Fibroblast of villous mesenchyme (primary cell): Measurements from ENCODE around the gene FNDC11. TPM values are rescaled to one million over a fixed set of nuclear protein-coding genes. Genes with fewer than 3 reads are reported as not detected.
A peak's percentile ranks its signal among the peaks of the same experiment; 100 is the strongest.

Experiments
- DNase-seq: peaks from one replicate; pipeline ENCODE4 v3.0.0-alpha.2; 2010; ENCODE audit warnings: low read depth
- H3K4me3 ChIP-seq: 2 replicates; pipeline ENCODE4 v1.5.1; 2011; ENCODE audit warnings: low read depth, mild to moderate bottlenecking, low read length
- CTCF ChIP-seq: IDR thresholded peaks from 2 replicates; pipeline ENCODE4 v1.5.1; 2012; ENCODE audit warnings: low read depth, mild to moderate bottlenecking, low read length; ENCODE audit not compliant: insufficient read depth
- total RNA-seq: library from RNA; depleted of rRNA; stranded (reverse); fragments of >200 nt; gene quantifications from 2 replicates; pipeline ENCODE4 v1.2.3, GENCODE V29; 2012

The FNDC11 gene
- total RNA-seq, 1 donor: 0.86 TPM

GRCh38 chr20:63548542-63548941 is 5.4 kb upstream of the FNDC11 start:
- H3K4me3 ChIP-seq: no peak overlapping the region
- DNase-seq: no peak
- no peak for TF ChIP-seq CTCF

DNA sequence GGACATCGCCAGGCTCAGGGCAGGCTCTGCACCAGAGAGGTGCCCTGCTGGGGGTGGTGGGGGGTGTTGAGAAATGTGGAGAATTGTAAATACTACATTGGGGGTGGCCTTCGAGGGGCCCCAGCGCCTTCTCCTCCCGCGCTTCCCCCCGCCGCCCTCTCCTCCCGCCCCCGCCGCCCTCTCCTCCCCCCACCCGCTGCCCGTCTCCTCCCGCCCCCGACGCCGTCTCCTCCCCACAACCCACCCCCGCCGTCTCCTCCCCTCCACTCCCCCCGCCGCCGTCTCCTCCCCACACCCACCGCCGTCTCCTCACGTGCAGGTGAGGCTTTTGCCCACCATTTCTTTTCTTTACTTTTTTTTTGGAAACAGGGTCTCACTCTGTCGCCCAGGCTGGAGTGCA is 4.9 kb upstream of the FNDC11 start:
- DNase-seq: no peak
- no peak for TF ChIP-seq CTCF

GRCh38 chr20:63549679-63550282 is 4.2 kb upstream of the FNDC11 start:
- TF ChIP-seq CTCF: no peak
- H3K4me3 ChIP-seq: no peak overlapping the region
- DNase-seq: no peak

More for the DNA sequence above, 4.9 kb upstream of the FNDC11 start:
- H3K4me3 ChIP-seq: no peak overlapping the region

DNA sequence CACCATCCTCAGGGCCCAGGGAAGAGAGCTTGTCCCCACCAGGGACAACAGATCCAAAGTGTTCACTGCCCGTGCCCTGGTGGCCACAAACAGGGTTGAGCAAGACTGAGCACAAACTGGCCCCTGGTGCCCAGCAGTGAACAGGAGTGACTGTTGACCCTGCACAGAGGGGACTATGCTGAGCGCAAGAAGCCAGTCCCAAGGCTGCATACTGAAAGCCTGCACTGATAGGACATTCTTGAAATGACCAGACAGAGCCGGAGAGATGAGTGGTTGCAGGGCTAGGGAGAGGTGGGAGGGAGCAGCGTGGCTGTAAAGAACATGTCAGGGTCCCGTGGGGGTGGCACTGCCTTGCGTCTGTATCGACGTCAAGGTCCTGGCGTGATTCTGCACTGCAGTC is 2.9 kb upstream of the FNDC11 start:
- no peak overlapping the region for H3K4me3 ChIP-seq
- no peak for DNase-seq
- no peak for TF ChIP-seq CTCF

- H3K4me3 ChIP-seq: no peak overlapping the region
- no peak for DNase-seq
- TF ChIP-seq CTCF: no peak
Observed at GRCh38 chr20:63552481-63553249, 1.3 kb upstream of the FNDC11 start.

- peak overlapping the region; percentile 77 for H3K4me3 ChIP-seq
- TF ChIP-seq CTCF: no peak
- peak; percentile 92 for DNase-seq
Observed at GRCh38 chr20:63553251-63553932, 567 bp upstream of the FNDC11 start.
